ENCODE measurements around the gene RAET1G.
"Not testable (repeated sequence)": the region's sequence is repeated elsewhere in the genome, so short reads cannot be mapped to it uniquely, and the experiment has no call there.

RAET1G gene

GRCh38 chr6:149913085-149913484 lies 9.8 kb downstream of the RAET1G start:
- no peak overlapping the region for H3K27ac ChIP-seq
- TF ChIP-seq CTCF (conservative IDR thresholded peaks at IDR 0.05) (no peak), ZFX (IDR thresholded peaks at IDR 0.05) (no peak)

GRCh38 chr6:149912680-149913079 lies 10.2 kb downstream of the RAET1G start:
- H3K27ac ChIP-seq = not testable (repeated sequence)

- H3K27ac ChIP-seq = no peak overlapping the region
- no peak for TF ChIP-seq ZFX (IDR thresholded peaks at IDR 0.05)
- TF ChIP-seq CTCF (conservative IDR thresholded peaks at IDR 0.05) = no peak
Observed at GRCh38 chr6:149910721-149911151, 12.2 kb downstream of the RAET1G start.

GRCh38 chr6:149909701-149910470 lies 13.0 kb downstream of the RAET1G start:
- H3K27ac ChIP-seq = no peak overlapping the region
- TF ChIP-seq ZFX (IDR thresholded peaks at IDR 0.05) (no peak), CTCF (conservative IDR thresholded peaks at IDR 0.05) (no peak)

GRCh38 chr6:149908480-149908879 lies 14.4 kb downstream of the RAET1G start:
- H3K27ac ChIP-seq = not testable (repeated sequence)

- TF ChIP-seq CTCF (conservative IDR thresholded peaks at IDR 0.05) = no peak
- no peak for TF ChIP-seq ZFX (IDR thresholded peaks at IDR 0.05)
- H3K27ac ChIP-seq = no peak overlapping the region
Observed at GRCh38 chr6:149907317-149907716, 15.6 kb downstream of the RAET1G start.

GRCh38 chr6:149906405-149906804 lies 16.5 kb downstream of the RAET1G start:
- no peak for TF ChIP-seq ZFX (IDR thresholded peaks at IDR 0.05)
- TF ChIP-seq CTCF (conservative IDR thresholded peaks at IDR 0.05) = no peak
- no peak overlapping the region for H3K27ac ChIP-seq

GRCh38 chr6:149905911-149906371 lies 17.0 kb downstream of the RAET1G start:
- no peak overlapping the region for H3K27ac ChIP-seq
- TF ChIP-seq ZFX (IDR thresholded peaks at IDR 0.05) (no peak), CTCF (conservative IDR thresholded peaks at IDR 0.05) (no peak)

All from C4-2B (cell line).